ENCODE measurements around the gene DAGLA.

Gene DAGLA

GRCh38 chr11:61711498-61711897 is 31.3 kb downstream of the DAGLA start:
- no peak for FAIRE-seq

GRCh38 chr11:61712314-61712713 is 32.1 kb downstream of the DAGLA start:
- no peak for FAIRE-seq

- FAIRE-seq = no peak
These were observed 32.7 kb downstream of the DAGLA start for GRCh38 chr11:61712846-61713245.

- FAIRE-seq = no peak
These were observed 33.3 kb downstream of the DAGLA start for GRCh38 chr11:61713464-61713863.

- no peak for FAIRE-seq
These were observed 33.7 kb downstream of the DAGLA start for GRCh38 chr11:61713906-61714305.

- no peak for FAIRE-seq
These were observed 34.1 kb downstream of the DAGLA start for GRCh38 chr11:61714316-61714715.

GRCh38 chr11:61714916-61715315 is 34.7 kb downstream of the DAGLA start:
- no peak for FAIRE-seq

- no peak for FAIRE-seq
These were observed 35.7 kb downstream of the DAGLA start for GRCh38 chr11:61715867-61716266.

GRCh38 chr11:61716478-61717285 is 36.5 kb downstream of the DAGLA start:
- no peak for FAIRE-seq

GRCh38 chr11:61717286-61718033 is 37.3 kb downstream of the DAGLA start:
- FAIRE-seq = no peak

GRCh38 chr11:61718046-61718531 is 37.9 kb downstream of the DAGLA start:
- FAIRE-seq = no peak

GRCh38 chr11:61718621-61719302 is 38.6 kb downstream of the DAGLA start:
- FAIRE-seq = no peak

- FAIRE-seq = no peak
These were observed 39.8 kb downstream of the DAGLA start for GRCh38 chr11:61719978-61720377.

GRCh38 chr11:61720597-61720996 is 40.4 kb downstream of the DAGLA start:
- no peak for FAIRE-seq

GRCh38 chr11:61724437-61724836 is 44.2 kb downstream of the DAGLA start:
- no peak for FAIRE-seq

- FAIRE-seq = no peak
These were observed 45.6 kb downstream of the DAGLA start for GRCh38 chr11:61725781-61726231.

GRCh38 chr11:61726775-61727174 is 46.6 kb downstream of the DAGLA start:
- no peak for FAIRE-seq

GRCh38 chr11:61727401-61727811 is 47.2 kb downstream of the DAGLA start:
- FAIRE-seq = no peak

GRCh38 chr11:61728066-61728939 is 48.1 kb downstream of the DAGLA start:
- FAIRE-seq = no peak

- no peak for FAIRE-seq
These were observed 48.7 kb downstream of the DAGLA start for GRCh38 chr11:61728940-61729219.

GRCh38 chr11:61730240-61730994 is 50.2 kb downstream of the DAGLA start:
- no peak for FAIRE-seq

All from colon (tissue), 2 donors.